IMR-90 (cell line): ENCODE measurements around the gene LHX5. TPM values are rescaled to one million over a fixed set of nuclear protein-coding genes. Genes with fewer than 3 reads are reported as not detected.

Source experiments
- ATAC-seq: fragments of 200-7000 bp; cut with Tn5 transposase; 2 replicates; pipeline ENCODE4 v1.9.1; 2020; ENCODE audit warnings: low read depth, mild to moderate bottlenecking, moderate library complexity
- BruUV-seq: library from RNA; stranded (reverse); fragments of 400-500 nt; replicated peaks from 2 replicates; lab custom pipeline; 2021; lab: Mats Ljungman, UMichigan
- CTCF ChIA-PET: fragments of 300-600 bp; formaldehyde crosslinking; extraction: SDS; loops from one replicate; lab custom pipeline; 2021; ENCODE audit warnings: antibody characterized with exemption; lab: Yijun Ruan, JAX
- POLR2A ChIA-PET: fragments of 300-600 bp; sonication (Branson Sonifier 250); formaldehyde crosslinking; loops from one replicate; lab custom pipeline; 2022; ENCODE audit warnings: antibody characterized with exemption; ENCODE audit not compliant: unreplicated experiment; lab: Charles Lee
- DNase-seq: peaks from one replicate; pipeline ENCODE4 v3.0.0; 2013
- H2AFZ ChIP-seq: replicated peaks from 2 replicates; pipeline ENCODE3; 2013; ENCODE audit warnings: low read length, mild to moderate bottlenecking; ENCODE audit not compliant: poor library complexity
- H2AK5ac ChIP-seq: 2 replicates; pipeline ENCODE4 v1.6.1; 2013; ENCODE audit warnings: low read depth, low read length, inconsistent platforms
- H2AK9ac ChIP-seq: replicated peaks from 2 replicates; pipeline ENCODE3; 2013; ENCODE audit warnings: mild to moderate bottlenecking, low read depth, low read length, moderate library complexity; ENCODE audit not compliant: poor library complexity
- H2BK120ac ChIP-seq: 2 replicates; pipeline ENCODE4 v1.6.1; 2013; ENCODE audit warnings: low read depth, low read length, inconsistent platforms
- H2BK15ac ChIP-seq: 3 replicates; pipeline ENCODE4 v1.6.1; 2013; ENCODE audit warnings: low read depth, low read length, inconsistent platforms
- H2BK20ac ChIP-seq: 2 replicates; pipeline ENCODE4 v1.6.1; 2013; ENCODE audit warnings: low read depth, mild to moderate bottlenecking, inconsistent platforms, low read length, moderate library complexity
- H2BK5ac ChIP-seq: 2 replicates; pipeline ENCODE4 v1.6.1; 2013; ENCODE audit warnings: mild to moderate bottlenecking, low read depth, low read length, inconsistent platforms; ENCODE audit not compliant: poor library complexity, severe bottlenecking
- H3K14ac ChIP-seq: replicated peaks from 2 replicates; pipeline ENCODE4 v1.6.1; 2013; ENCODE audit warnings: low read depth, low read length, inconsistent platforms
- H3K18ac ChIP-seq: 2 replicates; pipeline ENCODE4 v1.6.1; 2013; ENCODE audit warnings: low read depth, low read length, control low read depth
- H3K23ac ChIP-seq: 2 replicates; pipeline ENCODE4 v1.6.1; 2013; ENCODE audit warnings: low read depth, low read length, inconsistent platforms
- H3K27ac ChIP-seq: 2 replicates; pipeline ENCODE4 v1.5.1; 2013; ENCODE audit warnings: mild to moderate bottlenecking, control low read depth, low read length; ENCODE audit not compliant: insufficient read depth
- H3K27me3 ChIP-seq: 2 replicates; pipeline ENCODE4 v1.6.1; 2013; ENCODE audit warnings: low read length; ENCODE audit not compliant: control insufficient read depth, insufficient read depth
- H3K36me3 ChIP-seq: 2 replicates; pipeline ENCODE4 v1.6.1; 2013; ENCODE audit warnings: low read length, mixed read lengths; ENCODE audit not compliant: control insufficient read depth, insufficient read depth
- H3K4ac ChIP-seq: 2 replicates; pipeline ENCODE4 v1.6.1; 2013; ENCODE audit warnings: low read depth, low read length, inconsistent platforms
- H3K4me1 ChIP-seq: 2 replicates; pipeline ENCODE4 v1.6.1; 2013; ENCODE audit warnings: low read length, mixed read lengths; ENCODE audit not compliant: control insufficient read depth, insufficient read depth
- H3K4me2 ChIP-seq: 2 replicates; pipeline ENCODE4 v1.6.1; 2013; ENCODE audit warnings: low read depth, mild to moderate bottlenecking, control low read depth, low read length, moderate library complexity
- H3K4me3 ChIP-seq: 2 replicates; pipeline ENCODE4 v1.5.1; 2013; ENCODE audit warnings: low read depth, mild to moderate bottlenecking, control low read depth, low read length, moderate library complexity; ENCODE audit not compliant: insufficient read depth
- H3K56ac ChIP-seq: 2 replicates; pipeline ENCODE4 v1.6.1; 2013; ENCODE audit warnings: low read length, inconsistent platforms; ENCODE audit not compliant: insufficient read depth; ENCODE audit errors: extremely low read depth
- H3K79me1 ChIP-seq, 2 experiments: 2 replicates each; pipeline ENCODE4 v1.6.1; 2013; ENCODE audit warnings: low read length in 2 of 2, inconsistent platforms in 1 of 2, low read depth in 1 of 2
- H3K9ac ChIP-seq: 2 replicates; pipeline ENCODE4 v1.6.1; 2013; ENCODE audit warnings: low read depth, low read length, control low read depth
- H3K9me1 ChIP-seq: 2 replicates; pipeline ENCODE4 v1.6.1; 2013; ENCODE audit warnings: low read length, inconsistent platforms; ENCODE audit not compliant: insufficient read depth
- H3K9me3 ChIP-seq: 2 replicates; pipeline ENCODE4 v1.6.1; 2013; ENCODE audit warnings: low read length; ENCODE audit not compliant: control insufficient read depth, insufficient read depth
- H4K20me1 ChIP-seq: 2 replicates; pipeline ENCODE4 v1.6.1; 2013; ENCODE audit warnings: low read length, inconsistent platforms; ENCODE audit not compliant: insufficient read depth
- H4K5ac ChIP-seq: 2 replicates; pipeline ENCODE4 v1.6.1; 2013; ENCODE audit warnings: mild to moderate bottlenecking, low read depth, low read length, control low read depth
- H4K8ac ChIP-seq, 2 experiments: 2 replicates each; pipeline ENCODE4 v1.6.1; 2013; ENCODE audit warnings: low read depth in 2 of 2, low read length in 2 of 2, control low read depth in 1 of 2, inconsistent platforms in 1 of 2
- H4K91ac ChIP-seq: 2 replicates; pipeline ENCODE4 v1.6.1; 2013; ENCODE audit warnings: low read depth, low read length, inconsistent platforms; ENCODE audit not compliant: insufficient read depth
- CTCF ChIP-seq: conservative IDR thresholded peaks from 2 replicates; pipeline ENCODE4 v1.5.1; 2012; ENCODE audit warnings: mild to moderate bottlenecking, low read depth, low read length, improper control_type of control experiment
- MAZ ChIP-seq: IDR thresholded peaks from 2 replicates; pipeline ENCODE4 v1.6.1; 2012; ENCODE audit warnings: low read depth, mild to moderate bottlenecking, low read length, improper control_type of control experiment, moderate library complexity, borderline replicate concordance
- RAD21 ChIP-seq: IDR thresholded peaks from 2 replicates; pipeline ENCODE4 v1.6.1; 2012; ENCODE audit warnings: low read length, improper control_type of control experiment
- RCOR1 ChIP-seq: IDR thresholded peaks from 2 replicates; pipeline ENCODE4 v1.6.1; 2012; ENCODE audit warnings: mild to moderate bottlenecking, low read length, improper control_type of control experiment; ENCODE audit not compliant: insufficient replicate concordance
- RFX5 ChIP-seq: IDR thresholded peaks from 2 replicates; pipeline ENCODE4 v1.8.0; 2012; ENCODE audit warnings: low read depth, mild to moderate bottlenecking, low read length, moderate library complexity
- WGBS, 2 experiments: methylation state at CpG; one replicate each; pipeline versions ENCODE4 v1.1.5 to v1.1.7; 2013; ENCODE audit warnings: missing lambda C conversion rate in 2 of 2; ENCODE audit not compliant: insufficient read length in 1 of 2; ENCODE audit errors: extremely low coverage in 2 of 2; 5-methylcytosine and 5-hydroxymethylcytosine counted together
- dilution Hi-C: fragments of 300-500 bp; cut with HindIII; formaldehyde crosslinking; loops from one replicate; pipeline ENCODE4 v1.14.3; 2018; ENCODE audit warnings: low sequenced_read_pairs; ENCODE audit not compliant: unreplicated experiment
- in situ Hi-C: fragments of 300-500 bp; cut with MboI; formaldehyde crosslinking; loops from 3 replicates; pipeline ENCODE4 v1.14.3; 2019; ENCODE audit warnings: low sequenced_read_pairs, inconsistent platforms, mixed read lengths
- intact Hi-C: fragments of 100-400 bp; cut with micrococcal nuclease; formaldehyde crosslinking; loops from 2 replicates; pipeline ENCODE4 v1.10.0; 2022
- polyA plus RNA-seq, 3 experiments: library from polyadenylated mRNA; depleted of rRNA; stranded (reverse); fragments of >200 nt; gene quantifications; 2 replicates each; pipeline ENCODE4 v1.2.3, GENCODE V29; 2012; ENCODE audit warnings: low replicate concordance in 1 of 3
- total RNA-seq: library from RNA; depleted of rRNA; stranded (reverse); fragments of >200 nt; gene quantifications from 2 replicates; pipeline ENCODE4 v1.2.3, GENCODE V29; 2012

LHX5 gene
- total and polyA plus RNA-seq, 2 of the 4 experiments (the other 2 are of a cell fraction): not detected

DNA sequence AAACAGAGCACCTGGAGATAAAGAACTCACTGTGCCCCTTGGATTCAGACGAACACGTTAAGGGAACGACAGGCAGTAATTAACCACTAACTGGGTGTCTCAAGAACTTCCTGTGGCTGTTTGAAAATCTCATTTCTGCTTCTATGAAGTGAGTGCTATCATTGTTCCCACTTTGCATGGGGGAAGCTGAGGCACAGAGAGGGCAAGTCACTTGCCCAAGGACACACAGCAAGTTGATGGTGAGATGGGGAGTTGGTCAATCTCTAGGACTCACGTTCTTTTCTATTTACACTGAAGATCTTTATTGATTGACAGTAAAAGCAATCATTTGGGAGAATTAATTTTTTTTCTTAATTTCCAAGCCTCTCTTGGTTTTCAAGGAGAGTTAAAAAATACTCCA lies 26.8 kb upstream of the LHX5 start:
- TF ChIP-seq RCOR1 (no peak), RFX5 (no peak), CTCF (no peak), MAZ (no peak), RAD21 (no peak)
- ChIA-PET CTCF (no interaction called here), POLR2A (no interaction called here)
- Histone ChIP-seq H3K9ac (no peak overlapping the region), H3K27me3 (peaks cover 4% of the 10 kb centered on the region; the same call in 1 of the 2 replicates), H3K4ac (no peak overlapping the region), H3K27ac (no peak overlapping the region), H3K18ac (no peak overlapping the region), H3K36me3 (no peaks in the 10 kb centered on the region), H3K23ac (no peak overlapping the region), H3K14ac (no peak overlapping the region), H3K9me3 (no peaks in the 10 kb centered on the region), H2AK9ac (no peak overlapping the region), H3K56ac (no peak overlapping the region), H4K8ac (no peak overlapping the region), H2BK120ac (no peak overlapping the region), H3K9me1 (no peaks in the 10 kb centered on the region), H2BK15ac (no peak overlapping the region), H2AK5ac (no peak overlapping the region), H2BK5ac (no peak overlapping the region), H3K4me3 (no peak overlapping the region), H4K91ac (no peak overlapping the region), H3K4me1 (no peaks in the 10 kb centered on the region), H3K4me2 (no peak overlapping the region), H2BK20ac (no peak overlapping the region), H4K5ac (no peak overlapping the region), H3K79me1 (no peaks in the 10 kb centered on the region), H2AFZ (no peak overlapping the region), H4K20me1 (no peaks in the 10 kb centered on the region)
- in situ Hi-C loops: no loop called here
- no peak for DNase-seq
- intact Hi-C loops: no loop called here
- ATAC-seq: no peak
- WGBS, 2 experiments: no CpG with 5 or more reads among the region's 4 CpGs
- dilution Hi-C loops: no loop called here
- no TSS peak for BruUV-seq
